Lower leg skin (tissue), 4 donors: ENCODE results near the gene ADAMTS9. TPM values are rescaled to one million over a fixed set of nuclear protein-coding genes. Genes with fewer than 3 reads are reported as not detected.

ENCODE experiments used
- DNase-seq, 2 donors: peaks; one replicate each; pipeline ENCODE4 v3.0.0-alpha.2; 2019; ENCODE audit warnings: low spot score in 2 of 2
- H3K4me3 ChIP-seq: fragments of 200-600 bp; sonication (generic); 2 replicates; pipeline ENCODE4 v1.5.1; 2017; ENCODE audit warnings: mild to moderate bottlenecking, low read depth; ENCODE audit not compliant: poor library complexity, severe bottlenecking
- CTCF ChIP-seq, 3 donors: fragments of 450-650 bp; IDR thresholded peaks; one replicate each; pipeline ENCODE4 v1.5.1; 2016; ENCODE audit warnings: antibody characterized with exemption in 3 of 3, mild to moderate bottlenecking in 3 of 3, moderate library complexity in 2 of 3
- POLR2A ChIP-seq, 2 donors: fragments of 450-650 bp; IDR thresholded peaks; one replicate each; pipeline ENCODE4 v1.6.1; 2016 to 2017; ENCODE audit warnings: antibody characterized with exemption in 2 of 2, mild to moderate bottlenecking in 1 of 2, moderate library complexity in 1 of 2
- WGBS, 2 donors: methylation state at CpG; one replicate each; pipeline ENCODE4 v1.1.5; 2018; 5-methylcytosine and 5-hydroxymethylcytosine counted together
- intact Hi-C: fragments of 100-400 bp; cut with DNase I; formaldehyde crosslinking; loops from one replicate; pipeline ENCODE4 v1.15.0; 2023; ENCODE audit warnings: low total_unique reads
- total RNA-seq, 4 donors: library from RNA; depleted of rRNA; stranded (reverse); fragments of >200 nt; gene quantifications; one replicate each; pipeline ENCODE4 v1.1.0, GENCODE V29; 2016

ADAMTS9 gene
- total RNA-seq, 4 donors from 2014 or later = 2.2 to 15.9 (median 8.2) TPM

- WGBS, 2 donors = 62 to 64% methylated on average over 11 of the region's 11 CpGs
- H3K4me3 ChIP-seq = no peak overlapping the region
- no peak for DNase-seq
- intact Hi-C loops = no loop called here
- TF ChIP-seq POLR2A (IDR thresholded peaks at IDR 0.05) = no peak
- TF ChIP-seq CTCF (IDR thresholded peaks at IDR 0.05) = no peak
Measured at GRCh38 chr3:64612916-64613526, 74.8 kb downstream of the ADAMTS9 start.

- DNase-seq = no peak
- intact Hi-C loops = no loop called here
- no peak for TF ChIP-seq CTCF (IDR thresholded peaks at IDR 0.05)
- TF ChIP-seq POLR2A (IDR thresholded peaks at IDR 0.05) = no peak
- H3K4me3 ChIP-seq = no peak overlapping the region
- WGBS, 2 donors = 61 to 75% methylated on average over 4 of the region's 4 CpGs
Measured at GRCh38 chr3:64612082-64612860, 75.5 kb downstream of the ADAMTS9 start.

- WGBS, 2 donors = 89 to 90% methylated on average over 2 of the region's 2 CpGs
- no peak for TF ChIP-seq CTCF (IDR thresholded peaks at IDR 0.05)
- TF ChIP-seq POLR2A (IDR thresholded peaks at IDR 0.05) = no peak
- no peak for DNase-seq
- intact Hi-C loops = no loop called here
- H3K4me3 ChIP-seq = no peak overlapping the region
Measured at GRCh38 chr3:64608741-64609140, 79.1 kb downstream of the ADAMTS9 start.

GRCh38 chr3:64607032-64607551 is 80.7 kb downstream of the ADAMTS9 start:
- 94% methylated on average over 2 of the region's 2 CpGs for WGBS, 2 donors

GRCh38 chr3:64604313-64604712 is 83.5 kb downstream of the ADAMTS9 start:
- 81 to 89% methylated on average over 3 of the region's 3 CpGs for WGBS, 2 donors
- no peak for TF ChIP-seq POLR2A (IDR thresholded peaks at IDR 0.05)
- no peak for TF ChIP-seq CTCF (IDR thresholded peaks at IDR 0.05)
- DNase-seq = no peak
- no peak overlapping the region for H3K4me3 ChIP-seq
- intact Hi-C loops = no loop called here

More at GRCh38 chr3:64607032-64607551, 80.7 kb downstream of the ADAMTS9 start:
- intact Hi-C loops = no loop called here
- no peak overlapping the region for H3K4me3 ChIP-seq
- no peak for DNase-seq
- TF ChIP-seq CTCF (IDR thresholded peaks at IDR 0.05) = no peak
- no peak for TF ChIP-seq POLR2A (IDR thresholded peaks at IDR 0.05)
